Omental fat pad (tissue), 4 donors: ENCODE measurements around the gene ATXN7L3. TPM values are rescaled to one million over a fixed set of nuclear protein-coding genes. Genes with fewer than 3 reads are reported as not detected.

ENCODE experiments used
- ATAC-seq: fragments of 150-250 bp; one replicate; pipeline ENCODE4 v1.9.1; 2016; ENCODE audit warnings: mild to moderate bottlenecking, moderate library complexity; ENCODE audit not compliant: low FRiP score
- DNase-seq: peaks from one replicate; pipeline ENCODE4 v3.0.0-alpha.2; 2019; ENCODE audit warnings: low spot score
- CTCF ChIP-seq, 3 donors: fragments of 450-650 bp; IDR thresholded peaks; one replicate each; pipeline ENCODE4 v1.5.1; 2016 to 2017; ENCODE audit warnings: antibody characterized with exemption in 3 of 3, mild to moderate bottlenecking in 3 of 3, moderate library complexity in 2 of 3
- total RNA-seq, 4 donors: library from RNA; depleted of rRNA; stranded (reverse); fragments of >200 nt; gene quantifications; one replicate each; pipeline ENCODE4 v1.1.0, GENCODE V29; 2016

The ATXN7L3 gene
- total RNA-seq, 4 donors from 2014 or later = 37.8 to 55.2 (median 45.0) TPM

GRCh38 chr17:44206825-44207155, 7.1 kb upstream of the ATXN7L3 start:
- TF ChIP-seq CTCF (IDR thresholded peaks at IDR 0.05) = no peak
- no peak for DNase-seq
- no peak for ATAC-seq

GRCh38 chr17:44205962-44206824, 6.5 kb upstream of the ATXN7L3 start:
- TF ChIP-seq CTCF (IDR thresholded peaks at IDR 0.05) = no peak
- ATAC-seq = no peak
- DNase-seq = no peak

- TF ChIP-seq CTCF (IDR thresholded peaks at IDR 0.05) = no peak
- ATAC-seq (peak; percentile 5), DNase-seq (no peak)
Measured at GRCh38 chr17:44204441-44204882, 4.8 kb upstream of the ATXN7L3 start.

GRCh38 chr17:44203731-44204440, 4.2 kb upstream of the ATXN7L3 start:
- DNase-seq (no peak), ATAC-seq (no peak)
- peak in 1 of 3 donors; percentile 41 for TF ChIP-seq CTCF (IDR thresholded peaks at IDR 0.05)

GRCh38 chr17:44202756-44203155, 3.1 kb upstream of the ATXN7L3 start:
- TF ChIP-seq CTCF (IDR thresholded peaks at IDR 0.05) = no peak
- ATAC-seq = no peak
- DNase-seq = no peak

- TF ChIP-seq CTCF (IDR thresholded peaks at IDR 0.05) = no peak
- no peak for ATAC-seq
- no peak for DNase-seq
Measured at GRCh38 chr17:44200478-44201155, 933 bp upstream of the ATXN7L3 start.
